Osteocyte (in vitro differentiated cells): ENCODE measurements around the gene NTRK2. TPM values are rescaled to one million over a fixed set of nuclear protein-coding genes. Genes with fewer than 3 reads are reported as not detected.
"Not testable (repeated sequence)": the region's sequence is repeated elsewhere in the genome, so short reads cannot be mapped to it uniquely, and the experiment has no call there.

Experiments
- DNase-seq: peaks from one replicate; pipeline ENCODE4 v3.0.0; 2021; ENCODE audit warnings: mixed read lengths; ENCODE audit not compliant: unreplicated experiment; ENCODE audit errors: extremely low spot score
- H3K27ac Mint-ChIP-seq: one replicate; pipeline ENCODE4 v1.8.0; 2021; ENCODE audit warnings: mild to moderate bottlenecking, mixed read lengths; ENCODE audit not compliant: unreplicated experiment
- H3K27me3 Mint-ChIP-seq: one replicate; pipeline ENCODE4 v1.8.0; 2021; ENCODE audit warnings: mixed read lengths; ENCODE audit not compliant: unreplicated experiment
- H3K36me3 Mint-ChIP-seq: one replicate; pipeline ENCODE4 v1.8.0; 2021; ENCODE audit warnings: mixed read lengths; ENCODE audit not compliant: unreplicated experiment
- H3K4me1 Mint-ChIP-seq: one replicate; pipeline ENCODE4 v1.8.0; 2021; ENCODE audit warnings: mixed read lengths; ENCODE audit not compliant: unreplicated experiment
- H3K4me3 Mint-ChIP-seq: one replicate; pipeline ENCODE4 v1.8.0; 2021; ENCODE audit warnings: mild to moderate bottlenecking, moderate library complexity, mixed read lengths; ENCODE audit not compliant: unreplicated experiment
- H3K9me3 Mint-ChIP-seq: one replicate; pipeline ENCODE4 v1.8.0; 2021; ENCODE audit warnings: mixed read lengths; ENCODE audit not compliant: unreplicated experiment
- CTCF ChIP-seq: fragments of 200-600 bp; sonication (generic); IDR thresholded peaks from 2 replicates; pipeline ENCODE4 v1.5.0; 2021; ENCODE audit warnings: antibody characterized with exemption, mild to moderate bottlenecking, moderate library complexity
- total RNA-seq: library from RNA; stranded (reverse); gene quantifications from 2 replicates; pipeline ENCODE4 v1.2.1, GENCODE V29; 2021

The NTRK2 gene
- total RNA-seq, 1 donor from 2014 or later: 29.4 TPM

GRCh38 chr9:84894859-84895258 lies 225.3 kb downstream of the NTRK2 start:
- peaks cover 22% of the 10 kb centered on the region for H3K4me1 Mint-ChIP-seq
- H3K36me3 Mint-ChIP-seq: no peaks in the 10 kb centered on the region
- no peak for TF ChIP-seq CTCF
- H3K9me3 Mint-ChIP-seq: no peaks in the 10 kb centered on the region
- no peak overlapping the region for H3K27ac Mint-ChIP-seq
- no peaks in the 10 kb centered on the region for H3K27me3 Mint-ChIP-seq
- H3K4me3 Mint-ChIP-seq: no peak overlapping the region
- no peak for DNase-seq

GRCh38 chr9:84897362-84898094 lies 228.0 kb downstream of the NTRK2 start:
- Mint-ChIP-seq H3K4me3 (no peak overlapping the region), H3K27me3 (no peaks in the 10 kb centered on the region), H3K27ac (no peak overlapping the region), H3K36me3 (no peaks in the 10 kb centered on the region), H3K9me3 (no peaks in the 10 kb centered on the region), H3K4me1 (peaks cover 10% of the 10 kb centered on the region)
- no peak for TF ChIP-seq CTCF
- DNase-seq: no peak

- DNase-seq: no peak
- Mint-ChIP-seq H3K9me3 (no peaks in the 10 kb centered on the region), H3K36me3 (no peaks in the 10 kb centered on the region), H3K27ac (no peak overlapping the region), H3K27me3 (peaks cover 1% of the 10 kb centered on the region), H3K4me1 (peaks cover 5% of the 10 kb centered on the region), H3K4me3 (no peak overlapping the region)
- no peak for TF ChIP-seq CTCF
Observed at GRCh38 chr9:84898188-84898587, 228.7 kb downstream of the NTRK2 start.

- not testable (repeated sequence) for H3K27ac Mint-ChIP-seq, H3K27me3 Mint-ChIP-seq, H3K36me3 Mint-ChIP-seq, H3K4me3 Mint-ChIP-seq, H3K9me3 Mint-ChIP-seq, DNase-seq, H3K4me1 Mint-ChIP-seq
Observed at GRCh38 chr9:84898618-84899017, 229.1 kb downstream of the NTRK2 start.

GRCh38 chr9:84899326-84899725 lies 229.8 kb downstream of the NTRK2 start:
- DNase-seq: no peak
- H3K27ac Mint-ChIP-seq: no peak overlapping the region
- peaks cover 7% of the 10 kb centered on the region for H3K27me3 Mint-ChIP-seq
- no peak overlapping the region for H3K4me3 Mint-ChIP-seq
- no peak for TF ChIP-seq CTCF
- no peaks in the 10 kb centered on the region for H3K9me3 Mint-ChIP-seq
- no peaks in the 10 kb centered on the region for H3K36me3 Mint-ChIP-seq
- peaks cover 5% of the 10 kb centered on the region for H3K4me1 Mint-ChIP-seq
